ENCODE data around the gene UBAC1. TPM values are rescaled to one million over a fixed set of nuclear protein-coding genes. Genes with fewer than 3 reads are reported as not detected.
"Not testable (repeated sequence)": the region's sequence is repeated elsewhere in the genome, so short reads cannot be mapped to it uniquely, and the experiment has no call there.

Gene UBAC1
- total and polyA plus RNA-seq, 10 of the 15 experiments (the other 5 are each of a cell fraction or from before 2014, with no cell fraction given): 16.7 to 54.6 (median 38.5) TPM

GRCh38 chr9:135947582-135947981 is 13.6 kb downstream of the UBAC1 start:
- WGBS (ENCODE audit: insufficient coverage, insufficient replicate concordance, low lambda C conversion rate, missing lambda C conversion rate): 98% methylated on average over 18 of the region's 18 CpGs
- no peak overlapping the region for H3K27ac ChIP-seq (ENCODE audit: control insufficient read depth, insufficient read depth)
- BruUV-seq (replicated peaks): no TSS peak
- TF ChIP-seq NBN (IDR thresholded peaks at IDR 0.05): no peak
- TF ChIP-seq TAF1 (IDR thresholded peaks at IDR 0.05; ENCODE audit: borderline replicate concordance, low read depth, low read length): no peak
- no peak for TF ChIP-seq EGR1 (IDR thresholded peaks at IDR 0.05; ENCODE audit: borderline replicate concordance in 1 of 2, low read depth in 2 of 2, low read length in 2 of 2)
- TF ChIP-seq E2F4 (IDR thresholded peaks at IDR 0.05; ENCODE audit: low read depth, low read length): no peak
- no peak for TF ChIP-seq ATF7 (IDR thresholded peaks at IDR 0.05; ENCODE audit: low read depth)
- TF ChIP-seq FOS (IDR thresholded peaks at IDR 0.05; ENCODE audit: borderline replicate concordance, extremely low read depth, insufficient read length): no peak
- TF ChIP-seq ASH2L (IDR thresholded peaks at IDR 0.05; ENCODE audit: borderline replicate concordance, low read depth): no peak
- TF ChIP-seq DPF2 (IDR thresholded peaks at IDR 0.05): no peak
- no peak for TF ChIP-seq SRF (IDR thresholded peaks at IDR 0.05; ENCODE audit: low read depth in 2 of 2, low read length in 2 of 2)
- no peak for TF ChIP-seq KAT2A (conservative IDR thresholded peaks at IDR 0.05; ENCODE audit: control insufficient read depth, low read depth, low read length)
- no peak for TF ChIP-seq CHD1 (IDR thresholded peaks at IDR 0.05; ENCODE audit: low read depth, low read length)
- TF ChIP-seq JUNB (IDR thresholded peaks at IDR 0.05): no peak
- H4K20me1 ChIP-seq (ENCODE audit: control insufficient read depth, insufficient read depth): peaks cover 2% of the 10 kb centered on the region; the same call in 1 of the 2 replicates
- ATAC-seq (no peak), FAIRE-seq (no peak), DNase-seq (ENCODE audit: low read depth, low spot score) (no peak)
- no peak overlapping the region for H3K4me3 ChIP-seq
- H3K27me3 ChIP-seq (replicated peaks in 1 of 2; ENCODE audit: control insufficient read depth in 2 of 2, insufficient read depth in 2 of 2, low read length in 1 of 2): no peaks in the 10 kb centered on the region
- H3K4me1 ChIP-seq (ENCODE audit: control insufficient read depth, insufficient read depth, low read length): no peaks in the 10 kb centered on the region
- H3K9me3 ChIP-seq (replicated peaks; ENCODE audit: control insufficient read depth, insufficient read depth, low read length): no peaks in the 10 kb centered on the region
- intact Hi-C loops (cut with micrococcal nuclease; ENCODE audit: unreplicated experiment) (no loop called here), in situ Hi-C loops (cut with MboI) (no loop called here)
- POLR2A ChIA-PET: interaction anchor here (1.5 kb wide), 1 partner anchor 13 kb away, joined by 3 read pairs; no protein-coding TSS in a partner anchor
- no peak overlapping the region for H3K4me2 ChIP-seq (ENCODE audit: control insufficient read depth, insufficient read depth)
- no peak overlapping the region for H3K9ac ChIP-seq (ENCODE audit: control insufficient read depth, insufficient read depth, low read length)
- no peak overlapping the region for H2AFZ ChIP-seq (ENCODE audit: control insufficient read depth, low read depth, low read length)
- no peaks in the 10 kb centered on the region for H3K79me2 ChIP-seq (ENCODE audit: control insufficient read depth, insufficient read depth, low read length)
- SMC1A ChIA-PET (ENCODE audit: uncharacterized antibody, unreplicated experiment): no interaction called here
- RAD21 ChIA-PET (ENCODE audit: unreplicated experiment): no interaction called here
- H3K36me3 ChIP-seq (ENCODE audit: control insufficient read depth in 2 of 2, insufficient read depth in 2 of 2, low read length in 1 of 2): peaks cover 10 to 26% of the 10 kb centered on the region in 2 experiments; a peak in 3 of 4 replicates
- CTCF ChIA-PET: no interaction called here

- H4K20me1 ChIP-seq (ENCODE audit: control insufficient read depth, insufficient read depth); BruUV-seq (replicated peaks); intact Hi-C loops (cut with micrococcal nuclease; ENCODE audit: unreplicated experiment); H3K4me3 ChIP-seq; H3K9me3 ChIP-seq (replicated peaks; ENCODE audit: control insufficient read depth, insufficient read depth, low read length); DNase-seq (ENCODE audit: low read depth, low spot score); ATAC-seq; in situ Hi-C loops (cut with MboI); H3K9ac ChIP-seq (ENCODE audit: control insufficient read depth, insufficient read depth, low read length); H3K27ac ChIP-seq (ENCODE audit: control insufficient read depth, insufficient read depth); H3K27me3 ChIP-seq (replicated peaks in 1 of 2; ENCODE audit: control insufficient read depth in 2 of 2, insufficient read depth in 2 of 2, low read length in 1 of 2); FAIRE-seq; CTCF ChIA-PET; H3K4me1 ChIP-seq (ENCODE audit: control insufficient read depth, insufficient read depth, low read length); H2AFZ ChIP-seq (ENCODE audit: control insufficient read depth, low read depth, low read length); RAD21 ChIA-PET (ENCODE audit: unreplicated experiment); H3K79me2 ChIP-seq (ENCODE audit: control insufficient read depth, insufficient read depth, low read length); H3K4me2 ChIP-seq (ENCODE audit: control insufficient read depth, insufficient read depth); SMC1A ChIA-PET (ENCODE audit: uncharacterized antibody, unreplicated experiment): not testable (repeated sequence)
- WGBS (ENCODE audit: insufficient coverage, insufficient replicate concordance, low lambda C conversion rate, missing lambda C conversion rate): 98% methylated on average over 19 of the region's 19 CpGs
- H3K36me3 ChIP-seq (ENCODE audit: control insufficient read depth in 2 of 2, insufficient read depth in 2 of 2, low read length in 1 of 2): peaks cover 10 to 23% of the 10 kb centered on the region in 2 experiments; a peak in 3 of 4 replicates
- POLR2A ChIA-PET: interaction anchor here (1.5 kb wide), 1 partner anchor 13 kb away, joined by 3 read pairs; no protein-coding TSS in a partner anchor
Measured at GRCh38 chr9:135947105-135947504, 14.1 kb downstream of the UBAC1 start.
